Cardiac fibroblast (primary cell): Measurements from ENCODE around the gene NFAT5.
"Not testable (repeated sequence)": the region's sequence is repeated elsewhere in the genome, so short reads cannot be mapped to it uniquely, and the experiment has no call there.

Experiments used
- DNase-seq, 2 donors: peaks; one replicate each; pipeline versions ENCODE4 v3.0.0 to v3.0.0-alpha.2; 2010; ENCODE audit warnings: low read depth in 2 of 2
- H3K4me3 ChIP-seq, 2 donors: replicated peaks in 1 of 2; 1 replicate in 1 of 2; 2 replicates in 1 of 2; pipeline ENCODE4 v1.5.1; 2011; ENCODE audit warnings: low read depth in 2 of 2, low read length in 2 of 2, mild to moderate bottlenecking in 2 of 2, moderate library complexity in 1 of 2
- TF ChIP-seq, protein P1 (sequence below): IDR thresholded peaks from one replicate; pipeline ENCODE4 v1.5.1; 2011; ENCODE audit warnings: low read depth, mild to moderate bottlenecking, low read length, inconsistent platforms

Gene NFAT5

DNA sequence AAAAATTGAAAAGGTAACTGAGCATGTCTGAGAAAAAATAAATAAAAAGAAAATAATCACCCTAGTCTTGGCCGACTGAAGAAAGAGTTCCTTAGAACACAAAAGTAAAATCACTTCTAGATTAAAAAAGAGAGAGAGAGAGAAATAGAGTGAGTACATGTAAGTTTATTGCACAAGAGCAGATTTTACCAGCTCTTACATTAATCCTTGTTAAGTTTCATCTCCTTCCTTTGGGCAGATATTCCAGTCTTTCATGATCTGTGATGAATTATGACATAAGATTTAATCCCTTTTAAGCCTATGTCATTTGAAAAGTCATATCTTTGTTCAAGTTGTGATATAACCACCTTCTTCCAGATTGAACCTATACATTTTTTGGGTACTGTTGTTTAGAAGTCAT lies 54.8 kb downstream of the NFAT5 start:
- DNase-seq: peak; percentile 32 to 39
- no peak overlapping the region for H3K4me3 ChIP-seq
- TF ChIP-seq, protein P1, sequence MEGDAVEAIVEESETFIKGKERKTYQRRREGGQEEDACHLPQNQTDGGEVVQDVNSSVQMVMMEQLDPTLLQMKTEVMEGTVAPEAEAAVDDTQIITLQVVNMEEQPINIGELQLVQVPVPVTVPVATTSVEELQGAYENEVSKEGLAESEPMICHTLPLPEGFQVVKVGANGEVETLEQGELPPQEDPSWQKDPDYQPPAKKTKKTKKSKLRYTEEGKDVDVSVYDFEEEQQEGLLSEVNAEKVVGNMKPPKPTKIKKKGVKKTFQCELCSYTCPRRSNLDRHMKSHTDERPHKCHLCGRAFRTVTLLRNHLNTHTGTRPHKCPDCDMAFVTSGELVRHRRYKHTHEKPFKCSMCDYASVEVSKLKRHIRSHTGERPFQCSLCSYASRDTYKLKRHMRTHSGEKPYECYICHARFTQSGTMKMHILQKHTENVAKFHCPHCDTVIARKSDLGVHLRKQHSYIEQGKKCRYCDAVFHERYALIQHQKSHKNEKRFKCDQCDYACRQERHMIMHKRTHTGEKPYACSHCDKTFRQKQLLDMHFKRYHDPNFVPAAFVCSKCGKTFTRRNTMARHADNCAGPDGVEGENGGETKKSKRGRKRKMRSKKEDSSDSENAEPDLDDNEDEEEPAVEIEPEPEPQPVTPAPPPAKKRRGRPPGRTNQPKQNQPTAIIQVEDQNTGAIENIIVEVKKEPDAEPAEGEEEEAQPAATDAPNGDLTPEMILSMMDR: no peak

DNA sequence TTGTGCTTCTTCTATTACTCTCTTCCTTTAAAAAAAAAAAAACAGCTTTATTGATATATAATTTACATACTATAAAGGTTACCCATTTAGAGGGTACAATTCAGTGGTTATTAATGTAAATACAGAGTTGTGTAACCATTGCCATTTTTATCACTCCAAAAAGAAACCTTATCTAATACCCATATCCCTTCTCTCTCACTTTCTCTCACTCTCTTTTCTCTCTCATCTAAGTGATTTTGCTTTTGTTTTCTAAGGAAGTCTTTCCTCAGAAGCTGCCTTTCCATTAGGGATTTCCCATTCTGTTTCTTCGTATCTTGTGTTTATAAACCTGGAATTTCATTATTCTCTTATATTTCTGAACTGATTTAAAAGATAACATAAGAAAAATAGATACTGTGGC lies 55.5 kb downstream of the NFAT5 start:
- no peak overlapping the region for H3K4me3 ChIP-seq
- no peak for DNase-seq
- TF ChIP-seq, protein P1: no peak

DNA sequence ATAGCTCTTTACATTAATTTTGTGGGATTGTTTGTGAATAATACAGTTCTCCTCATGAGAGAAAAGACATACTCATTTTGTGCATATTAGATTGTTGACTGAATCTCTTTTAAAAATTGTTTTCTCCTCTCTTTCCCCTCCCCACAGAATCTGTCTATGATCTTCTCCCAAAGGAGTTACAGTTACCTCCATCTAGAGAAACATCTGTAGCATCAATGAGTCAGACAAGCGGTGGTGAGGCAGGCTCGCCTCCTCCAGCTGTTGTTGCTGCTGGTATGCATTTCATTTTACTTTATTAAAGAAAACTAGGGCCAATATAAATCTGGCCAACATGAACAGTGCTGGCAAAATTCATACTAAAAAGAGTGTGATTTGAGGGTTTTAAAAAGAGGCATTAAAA lies 60.5 kb downstream of the NFAT5 start:
- DNase-seq: peak; percentile 13 to 68
- TF ChIP-seq, protein P1: no peak

DNA sequence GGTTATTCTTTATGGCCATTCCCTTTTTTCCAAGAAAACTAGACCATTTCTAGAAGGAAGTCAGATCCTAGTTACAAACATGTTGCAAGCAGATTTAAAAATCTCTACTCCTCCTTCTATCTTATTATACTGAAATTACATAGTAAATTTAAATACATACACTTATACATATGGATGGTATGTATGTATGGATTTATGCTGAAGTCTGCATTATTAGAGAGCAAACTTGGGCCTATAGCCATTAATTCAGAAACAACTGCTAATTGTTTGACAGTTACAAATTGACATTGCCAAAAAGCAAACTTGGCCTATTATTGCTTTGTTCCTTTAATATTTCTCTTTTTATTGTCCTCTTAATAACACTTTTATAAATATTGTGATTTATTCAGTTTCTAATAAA lies 67.1 kb downstream of the NFAT5 start:
- no peak overlapping the region for H3K4me3 ChIP-seq
- DNase-seq: no peak
- TF ChIP-seq, protein P1: no peak

More for the DNA sequence above, 60.5 kb downstream of the NFAT5 start:
- no peak overlapping the region for H3K4me3 ChIP-seq

DNA sequence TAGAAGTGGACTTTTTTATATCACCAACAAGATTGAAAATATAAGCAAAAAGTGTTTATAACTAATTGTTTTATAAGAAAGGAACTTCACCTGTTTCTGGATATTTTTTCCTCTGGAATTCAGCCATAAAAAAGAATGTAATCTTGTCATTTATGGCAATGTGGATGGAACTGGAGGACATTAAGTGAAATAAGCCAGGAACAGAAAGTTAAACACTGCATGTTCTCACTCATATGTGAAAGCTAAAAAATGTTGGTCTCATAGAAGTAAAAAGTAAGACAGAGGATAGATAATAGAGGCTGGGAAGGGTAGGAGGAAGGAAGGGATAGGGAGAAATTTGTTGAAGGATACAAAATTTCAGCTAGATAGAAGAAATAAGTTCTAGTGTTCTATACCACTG lies 67.6 kb downstream of the NFAT5 start:
- H3K4me3 ChIP-seq: no peak overlapping the region
- no peak for DNase-seq
- TF ChIP-seq, protein P1: no peak

DNA sequence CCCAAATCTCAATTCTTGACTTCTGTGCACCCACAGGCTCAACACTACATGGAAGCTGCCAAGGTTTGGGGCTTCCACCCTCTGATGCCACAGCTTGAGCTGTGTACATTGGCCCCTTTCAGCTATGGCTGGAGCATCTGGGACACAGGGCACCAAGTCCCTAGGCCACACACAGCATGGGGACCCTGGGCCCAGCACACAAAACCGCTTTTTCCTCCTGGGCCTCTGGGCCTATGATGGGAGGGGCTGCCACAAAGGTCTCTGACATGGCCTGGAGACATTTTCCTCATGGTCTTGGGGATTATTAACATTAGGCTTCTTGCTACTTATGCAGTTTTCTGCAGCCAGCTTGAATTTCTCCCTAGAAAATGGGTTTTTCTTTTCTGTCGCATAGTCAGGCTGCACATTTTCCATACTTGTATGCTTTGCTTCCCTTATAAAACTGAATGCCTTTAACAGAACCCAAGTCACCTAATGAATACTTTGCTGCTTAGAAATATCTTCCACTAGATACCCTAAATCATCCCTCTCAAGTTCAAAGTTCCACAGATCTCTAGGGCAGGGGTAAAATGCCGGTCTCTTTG lies 70.9 kb downstream of the NFAT5 start:
- H3K4me3 ChIP-seq, DNase-seq: not testable (repeated sequence)

DNA sequence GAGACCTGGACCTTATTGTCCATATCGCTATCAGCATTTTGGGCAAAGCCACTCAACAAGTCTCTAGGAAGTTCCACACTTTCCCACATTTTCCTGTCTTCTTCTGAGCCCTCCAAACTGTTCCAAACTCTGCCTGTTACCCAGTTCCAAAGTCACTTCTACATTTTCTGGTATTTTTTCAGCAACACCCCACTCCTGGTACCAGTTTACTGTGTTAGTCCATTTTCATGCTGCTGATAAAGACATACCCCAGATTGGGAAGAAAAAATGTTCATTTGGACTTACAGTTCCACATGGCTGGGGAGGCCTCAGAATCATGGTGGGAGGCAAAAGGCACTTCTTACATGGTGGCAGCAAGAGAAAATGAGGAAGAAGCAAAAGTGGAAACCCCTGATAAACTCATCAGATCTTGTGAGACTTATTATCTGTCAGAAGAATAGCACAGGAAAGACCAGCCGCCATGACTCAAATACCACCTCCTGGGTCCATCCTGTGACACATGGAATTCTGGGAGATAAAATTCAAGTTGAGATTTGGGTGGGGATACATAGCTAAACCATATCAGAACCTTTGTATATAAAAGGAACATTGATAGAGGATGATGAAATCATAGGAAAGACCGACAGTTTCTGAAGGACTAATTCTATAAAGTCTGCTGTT lies 71.6 kb downstream of the NFAT5 start:
- not testable (repeated sequence) for H3K4me3 ChIP-seq, DNase-seq

DNA sequence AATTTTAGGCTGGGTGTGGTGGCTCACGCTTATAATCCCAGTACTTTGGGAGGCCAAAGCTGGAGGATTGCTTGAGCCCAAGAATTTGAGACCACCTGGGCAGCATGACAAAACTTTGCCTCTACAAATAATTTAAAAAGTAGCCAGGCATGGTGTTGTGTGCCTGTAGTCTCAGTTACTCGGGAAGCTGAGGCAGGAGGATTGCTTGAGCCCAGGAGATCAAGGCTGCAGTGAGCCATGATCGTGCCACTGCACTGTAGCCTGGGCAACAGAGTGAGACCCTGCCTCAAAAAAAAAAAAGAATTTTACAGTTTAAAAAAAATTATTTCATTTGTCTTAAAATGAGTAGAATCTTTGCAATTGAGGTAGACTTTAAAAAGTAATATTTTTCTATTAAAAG lies 78.2 kb downstream of the NFAT5 start:
- H3K4me3 ChIP-seq, DNase-seq: not testable (repeated sequence)
